Thyroid gland (tissue), 4 donors: ENCODE measurements around the gene XRCC4. TPM values are rescaled to one million over a fixed set of nuclear protein-coding genes. Genes with fewer than 3 reads are reported as not detected.

Source experiments
- DNase-seq, 2 donors: peaks; one replicate each; pipeline ENCODE4 v3.0.0-alpha.2; 2019
- H3K27ac ChIP-seq, 3 donors: fragments of 200-600 bp; sonication (generic); 1 replicate in 2 of 3; 2 replicates in 1 of 3; pipeline ENCODE4 v1.5.1; 2016 to 2019; ENCODE audit warnings: mild to moderate bottlenecking in 1 of 3, moderate library complexity in 1 of 3
- H3K27me3 ChIP-seq: fragments of 200-600 bp; sonication (generic); one replicate; pipeline ENCODE4 v1.5.1; 2019
- H3K36me3 ChIP-seq, 2 donors: fragments of 200-600 bp; sonication (generic); one replicate each; pipeline ENCODE4 v1.5.1; 2016 to 2019
- H3K4me1 ChIP-seq, 2 donors: fragments of 200-600 bp; sonication (generic); one replicate each; pipeline ENCODE4 v1.5.1; 2017 to 2019
- H3K4me3 ChIP-seq, 3 donors: fragments of 200-600 bp; sonication (generic); replicated peaks in 1 of 3; 1 replicate in 2 of 3; 2 replicates in 1 of 3; pipeline ENCODE4 v1.5.1; 2016; ENCODE audit warnings: mild to moderate bottlenecking in 1 of 3
- H3K9me3 ChIP-seq: fragments of 200-600 bp; sonication (generic); one replicate; pipeline ENCODE4 v1.5.1; 2017
- POLR2A ChIP-seq, 2 donors: fragments of 450-650 bp; IDR thresholded peaks; one replicate each; pipeline ENCODE4 v1.6.1; 2017; ENCODE audit warnings: antibody characterized with exemption in 2 of 2, mild to moderate bottlenecking in 2 of 2, moderate library complexity in 1 of 2
- WGBS, 2 donors: methylation state at CpG; one replicate each; pipeline ENCODE4 v1.1.5; 2017; 5-methylcytosine and 5-hydroxymethylcytosine counted together
- intact Hi-C: fragments of 100-400 bp; cut with DNase I; formaldehyde crosslinking; loops from one replicate; pipeline ENCODE4 v1.15.1; 2023
- total RNA-seq, 4 donors: library from RNA; depleted of rRNA; stranded (reverse); fragments of >200 nt; gene quantifications; one replicate each; pipeline ENCODE4 v1.2.3, GENCODE V29; 2016
- TF ChIP-seq, protein P1 (sequence below), 6 experiments: fragments of 200-600 bp in 3 of 6; fragments of 450-650 bp in 3 of 6; sonication (generic) in 3 of 6; IDR thresholded peaks; one replicate each; pipeline ENCODE4 v1.5.1; 2016 to 2019; ENCODE audit warnings: antibody characterized with exemption in 6 of 6, mild to moderate bottlenecking in 2 of 6, inconsistent platforms in 1 of 6, moderate library complexity in 1 of 6

XRCC4 gene
- total RNA-seq, 4 donors from 2014 or later = 6.7 to 11.6 (median 9.1) TPM

DNA sequence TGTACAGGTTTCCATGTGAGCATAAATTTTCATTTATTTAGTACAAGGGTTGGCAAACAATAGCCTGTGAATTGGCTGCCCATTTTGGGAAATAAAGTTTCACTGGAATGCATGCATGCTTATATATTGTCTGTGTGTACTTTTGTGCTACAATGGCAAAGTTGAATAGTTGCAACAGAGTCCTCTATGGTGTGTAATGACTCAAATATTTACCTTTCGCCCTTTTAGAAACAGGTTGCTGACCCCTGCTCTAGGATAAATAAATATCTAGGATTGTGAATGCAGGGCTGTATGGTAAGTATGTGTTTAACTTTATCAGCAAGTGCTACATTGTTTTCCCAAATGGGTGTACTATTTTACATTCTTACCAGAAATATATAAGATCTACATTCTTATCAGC, 47.2 kb downstream of the XRCC4 start:
- DNase-seq = no peak
- WGBS, 2 donors = 97 to 100% methylated on average over 1 of the region's 1 CpG
- Histone ChIP-seq H3K9me3 (no peaks in the 10 kb centered on the region), H3K27me3 (no peaks in the 10 kb centered on the region), H3K27ac (no peak overlapping the region), H3K4me3 (no peak overlapping the region), H3K4me1 (no peaks in the 10 kb centered on the region), H3K36me3 (no peaks in the 10 kb centered on the region)
- no peak for TF ChIP-seq POLR2A (IDR thresholded peaks at IDR 0.05)
- TF ChIP-seq, protein P1, sequence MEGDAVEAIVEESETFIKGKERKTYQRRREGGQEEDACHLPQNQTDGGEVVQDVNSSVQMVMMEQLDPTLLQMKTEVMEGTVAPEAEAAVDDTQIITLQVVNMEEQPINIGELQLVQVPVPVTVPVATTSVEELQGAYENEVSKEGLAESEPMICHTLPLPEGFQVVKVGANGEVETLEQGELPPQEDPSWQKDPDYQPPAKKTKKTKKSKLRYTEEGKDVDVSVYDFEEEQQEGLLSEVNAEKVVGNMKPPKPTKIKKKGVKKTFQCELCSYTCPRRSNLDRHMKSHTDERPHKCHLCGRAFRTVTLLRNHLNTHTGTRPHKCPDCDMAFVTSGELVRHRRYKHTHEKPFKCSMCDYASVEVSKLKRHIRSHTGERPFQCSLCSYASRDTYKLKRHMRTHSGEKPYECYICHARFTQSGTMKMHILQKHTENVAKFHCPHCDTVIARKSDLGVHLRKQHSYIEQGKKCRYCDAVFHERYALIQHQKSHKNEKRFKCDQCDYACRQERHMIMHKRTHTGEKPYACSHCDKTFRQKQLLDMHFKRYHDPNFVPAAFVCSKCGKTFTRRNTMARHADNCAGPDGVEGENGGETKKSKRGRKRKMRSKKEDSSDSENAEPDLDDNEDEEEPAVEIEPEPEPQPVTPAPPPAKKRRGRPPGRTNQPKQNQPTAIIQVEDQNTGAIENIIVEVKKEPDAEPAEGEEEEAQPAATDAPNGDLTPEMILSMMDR (IDR thresholded peaks at IDR 0.05) = no peak
- intact Hi-C loops = no loop called here

DNA sequence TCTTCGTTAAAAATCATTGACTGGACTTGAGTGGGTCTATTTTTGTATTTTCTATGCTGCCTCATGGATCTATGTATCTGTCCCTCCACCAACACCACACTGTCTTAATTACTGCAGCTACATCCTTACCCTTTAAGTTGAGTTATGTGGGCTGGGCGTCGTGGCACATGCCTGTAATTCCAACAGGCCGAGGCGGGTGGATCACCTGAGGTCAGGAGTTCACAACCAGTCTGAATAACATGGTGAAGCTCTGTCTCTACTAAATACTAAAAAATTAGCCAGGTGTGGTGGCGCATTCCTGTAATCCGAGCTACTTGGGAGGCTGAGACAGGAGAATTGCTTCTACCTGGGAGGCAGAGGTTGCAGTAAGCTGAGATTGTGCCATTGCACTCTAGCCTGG, 48.2 kb downstream of the XRCC4 start:
- H3K36me3 ChIP-seq = no peaks in the 10 kb centered on the region
- no peak overlapping the region for H3K4me3 ChIP-seq
- H3K4me1 ChIP-seq = no peaks in the 10 kb centered on the region
- intact Hi-C loops = no loop called here
- H3K27ac ChIP-seq = no peak overlapping the region
- H3K27me3 ChIP-seq = no peaks in the 10 kb centered on the region
- whole genome bisulfite sequencing, 2 donors = 81 to 96% methylated on average over 7 of the region's 7 CpGs
- no peaks in the 10 kb centered on the region for H3K9me3 ChIP-seq
- no peak for DNase-seq
- TF ChIP-seq POLR2A (IDR thresholded peaks at IDR 0.05) = no peak
- TF ChIP-seq, protein P1 (IDR thresholded peaks at IDR 0.05) = no peak

DNA sequence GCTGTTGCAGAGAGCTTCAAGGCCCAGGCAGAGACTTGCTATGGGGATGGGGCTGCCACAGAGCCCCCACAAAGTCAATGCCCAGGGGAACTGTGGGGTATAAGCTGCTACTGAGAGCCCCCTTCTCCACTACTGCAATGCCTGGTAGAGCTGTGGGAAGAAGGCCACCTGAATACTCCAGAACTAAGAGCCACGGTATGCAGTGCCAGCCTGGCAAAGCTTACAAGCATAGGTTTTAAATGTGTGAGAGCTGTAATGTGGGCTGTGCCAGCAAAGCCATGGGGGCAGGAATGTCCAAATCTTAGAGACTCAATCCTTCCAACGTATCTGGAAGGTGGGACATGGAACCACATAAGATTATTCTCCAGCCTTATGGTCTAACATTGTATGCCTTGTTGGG, 49.2 kb downstream of the XRCC4 start:
- H3K9me3 ChIP-seq = no peaks in the 10 kb centered on the region
- H3K36me3 ChIP-seq = no peaks in the 10 kb centered on the region
- no peak overlapping the region for H3K4me3 ChIP-seq
- H3K27ac ChIP-seq = no peak overlapping the region
- no peak for TF ChIP-seq POLR2A (IDR thresholded peaks at IDR 0.05)
- TF ChIP-seq, protein P1 (IDR thresholded peaks at IDR 0.05) = no peak
- 73 to 96% methylated on average over 2 of the region's 2 CpGs for WGBS, 2 donors
- DNase-seq = no peak
- H3K27me3 ChIP-seq = no peaks in the 10 kb centered on the region
- no peaks in the 10 kb centered on the region for H3K4me1 ChIP-seq
- intact Hi-C loops = no loop called here

DNA sequence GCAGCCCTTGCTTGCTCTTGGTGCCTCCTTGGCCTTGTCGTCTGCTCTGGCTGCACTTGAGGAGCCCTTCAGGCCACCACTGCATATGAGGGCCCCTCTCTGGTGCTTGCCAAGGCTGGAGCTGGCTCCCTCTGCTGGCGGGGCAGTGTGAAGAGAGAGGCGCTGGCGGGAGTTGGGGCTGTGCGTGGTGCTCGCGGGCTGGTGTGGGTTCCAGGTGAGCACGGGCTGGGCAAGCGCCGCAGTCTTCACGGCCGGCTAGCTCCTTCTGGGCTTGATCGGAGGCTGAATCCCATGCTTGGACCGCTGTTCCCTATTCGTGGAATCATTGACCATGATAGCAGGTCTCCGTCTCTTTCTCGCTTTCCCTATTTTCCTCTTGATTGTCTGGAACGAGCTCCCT, 56.5 kb downstream of the XRCC4 start:
- H3K4me1 ChIP-seq = no peaks in the 10 kb centered on the region
- no peak overlapping the region for H3K27ac ChIP-seq
- no peak for TF ChIP-seq POLR2A (IDR thresholded peaks at IDR 0.05)
- TF ChIP-seq, protein P1 (IDR thresholded peaks at IDR 0.05) = no peak
- H3K4me3 ChIP-seq = no peak overlapping the region
- DNase-seq = no peak
- H3K27me3 ChIP-seq = no peaks in the 10 kb centered on the region
- no peaks in the 10 kb centered on the region for H3K36me3 ChIP-seq
- 93% methylated on average over 6 to 17 of the region's 18 CpGs for WGBS, 2 donors
- intact Hi-C loops = no loop called here
- no peaks in the 10 kb centered on the region for H3K9me3 ChIP-seq

DNA sequence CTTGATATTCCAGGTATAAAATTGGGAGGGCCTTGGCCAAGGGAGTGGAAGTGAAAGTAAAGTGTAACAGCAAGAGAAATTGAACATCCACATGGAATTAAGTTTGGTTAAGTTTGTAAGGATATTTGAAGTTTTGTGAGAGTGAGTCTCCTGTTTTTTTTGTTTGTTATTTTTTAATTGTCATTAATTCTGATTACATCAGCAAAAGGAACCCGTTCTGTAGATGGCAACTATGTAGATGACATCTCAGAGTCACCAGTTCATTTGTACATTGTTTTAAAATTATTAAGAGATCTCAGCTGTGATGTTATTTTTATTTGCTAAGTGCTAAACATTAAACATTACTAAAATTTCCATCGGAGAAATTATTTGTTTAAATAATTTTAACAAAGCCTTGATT, 65.2 kb downstream of the XRCC4 start:
- Histone ChIP-seq H3K9me3 (no peaks in the 10 kb centered on the region), H3K27me3 (no peaks in the 10 kb centered on the region), H3K36me3 (no peaks in the 10 kb centered on the region), H3K27ac (no peak overlapping the region), H3K4me3 (no peak overlapping the region), H3K4me1 (no peaks in the 10 kb centered on the region)
- intact Hi-C loops = no loop called here
- DNase-seq = no peak
- WGBS, 2 donors = 89 to 93% methylated on average over 2 of the region's 2 CpGs
- TF ChIP-seq, protein P1 (IDR thresholded peaks at IDR 0.05) = no peak
- TF ChIP-seq POLR2A (IDR thresholded peaks at IDR 0.05) = no peak
